Pancreas (tissue), 10 donors: Measurements from ENCODE around the gene TSPAN9. TPM values are rescaled to one million over a fixed set of nuclear protein-coding genes. Genes with fewer than 3 reads are reported as not detected.

Source experiments
- ATAC-seq, 4 donors: fragments of 200-7000 bp; cut with Tn5 transposase; one replicate each; pipeline versions ENCODE4 v1.8.0 to v1.9.1; 2020; ENCODE audit warnings: mild to moderate bottlenecking in 4 of 4, moderate library complexity in 4 of 4
- DNase-seq, 6 donors: peaks; one replicate each; pipeline ENCODE4 v3.0.0-alpha.2; 2020
- FAIRE-seq: peaks from 2 replicates; lab custom pipeline; 2012; peaks lifted over from hg19 to GRCh38; lab: Jason Lieb, UNC
- H3K27ac ChIP-seq, 4 donors: fragments of 200-600 bp; sonication (generic); 1 replicate in 3 of 4; 2 replicates in 1 of 4; pipeline versions ENCODE4 v1.5.0 to v1.8.0; 2020
- H3K27me3 ChIP-seq, 4 donors: fragments of 200-600 bp; one replicate each; pipeline ENCODE4 v1.8.0; 2021
- H3K36me3 ChIP-seq, 3 donors: fragments of 200-600 bp; sonication (generic) in 1 of 3; one replicate each; pipeline versions ENCODE4 v1.5.0 to v1.8.0; 2020 to 2021
- H3K4me1 ChIP-seq, 3 donors: fragments of 200-600 bp; one replicate each; pipeline ENCODE4 v1.8.0; 2021
- H3K4me3 ChIP-seq, 4 donors: fragments of 200-600 bp; sonication (generic) in 2 of 4; one replicate each; pipeline versions ENCODE4 v1.5.0 to v1.8.0; 2020 to 2021
- H3K9me3 ChIP-seq, 4 donors: fragments of 200-600 bp; one replicate each; pipeline ENCODE4 v1.8.0; 2021
- CTCF ChIP-seq, 4 donors: fragments of 200-600 bp; sonication (generic) in 3 of 4; IDR thresholded peaks; one replicate each; pipeline versions ENCODE4 v1.5.0 to v1.8.0; 2021; ENCODE audit warnings: antibody characterized with exemption in 4 of 4
- WGBS, 2 donors: extraction: QIAGEN DNeasy Blood & Tissue Kit; methylation state at CpG; one replicate each; pipeline ENCODE4 v1.1.7; 2013; 5-methylcytosine and 5-hydroxymethylcytosine counted together
- intact Hi-C, 3 donors: fragments of 100-400 bp; cut with DNase I; formaldehyde crosslinking; loops; one replicate each; pipeline versions ENCODE4 v1.11.1 to v1.14.2; 2022
- polyA plus RNA-seq, 2 donors: library from polyadenylated mRNA; stranded (reverse); fragments of 200-250 nt; gene quantifications; one replicate each; pipeline ENCODE4 v1.2.3, GENCODE V29; 2013
- total RNA-seq, 6 donors: library from RNA; stranded (reverse); fragmentation: NEBNext Ultra II Directional in 4 of 6; extraction: Animal tissue kit (Norgen Biotek cat#: 25700) in 4 of 6; gene quantifications; one replicate each; pipeline versions ENCODE4 v1.2.1 to v1.2.4, GENCODE V29; 2021 to 2023
- donor health status: healthy with polysubstance abuse.
- donor health status: DM: no; HTN: no; CAD: no; lungs with moderate emphysema.
- donor health status: DM: no; HTN: no; CAD: no.
- donor health status: control.
- donor health status: control.
- donor health status: Bipolar disorder and iron deficiency.
- donor health status: DM: yes; HTN: yes; CAD: no.
- donor health status: DM: no; HTN: no; CAD: no.
- donor health status: DM: no; HTN: no; CAD: no.
- donor health status: DM: yes; HTN: yes; CAD: no.

TSPAN9 gene
- total and polyA plus RNA-seq, 8 donors, result 7.8 to 19.5 (median 13.0) TPM

- DNase-seq (no peak), ATAC-seq (no peak), FAIRE-seq (no peak)
- H3K27ac ChIP-seq, result no peak overlapping the region
- H3K27me3 ChIP-seq, result no peaks in the 10 kb centered on the region
- 91 to 92% methylated on average over 29 of the region's 29 CpGs for WGBS, 2 donors
- intact Hi-C loops, result no loop called here
- no peak overlapping the region for H3K4me3 ChIP-seq
- H3K36me3 ChIP-seq, result no peaks in the 10 kb centered on the region
- no peak for TF ChIP-seq CTCF (IDR thresholded peaks at IDR 0.05)
- no peaks in the 10 kb centered on the region for H3K9me3 ChIP-seq
- no peaks in the 10 kb centered on the region for H3K4me1 ChIP-seq
Measured at GRCh38 chr12:3105690-3106479, 28.7 kb downstream of the TSPAN9 start.

GRCh38 chr12:3106579-3106978, 29.4 kb downstream of the TSPAN9 start:
- Histone ChIP-seq H3K36me3 (no peaks in the 10 kb centered on the region), H3K4me3 (no peak overlapping the region), H3K4me1 (no peaks in the 10 kb centered on the region), H3K9me3 (no peaks in the 10 kb centered on the region), H3K27ac (no peak overlapping the region), H3K27me3 (no peaks in the 10 kb centered on the region)
- 90% methylated on average over 7 of the region's 7 CpGs for WGBS, 2 donors
- DNase-seq, result no peak
- no peak for FAIRE-seq
- intact Hi-C loops, result no loop called here
- TF ChIP-seq CTCF (IDR thresholded peaks at IDR 0.05), result no peak
- ATAC-seq, result no peak

GRCh38 chr12:3107071-3107583, 29.9 kb downstream of the TSPAN9 start:
- FAIRE-seq, result no peak
- ATAC-seq, result no peak
- no peak for TF ChIP-seq CTCF (IDR thresholded peaks at IDR 0.05)
- WGBS, 2 donors, result 86 to 91% methylated on average over 14 of the region's 14 CpGs
- H3K4me3 ChIP-seq, result no peak overlapping the region
- H3K4me1 ChIP-seq, result no peaks in the 10 kb centered on the region
- no peaks in the 10 kb centered on the region for H3K9me3 ChIP-seq
- intact Hi-C loops, result no loop called here
- no peak for DNase-seq
- H3K36me3 ChIP-seq, result no peaks in the 10 kb centered on the region
- no peaks in the 10 kb centered on the region for H3K27me3 ChIP-seq
- H3K27ac ChIP-seq, result no peak overlapping the region

- no peak overlapping the region for H3K27ac ChIP-seq
- FAIRE-seq, result no peak
- no peak for ATAC-seq
- DNase-seq, result no peak
- H3K36me3 ChIP-seq, result no peaks in the 10 kb centered on the region
- WGBS, 2 donors, result 96% methylated on average over 3 of the region's 3 CpGs
- TF ChIP-seq CTCF (IDR thresholded peaks at IDR 0.05), result no peak
- H3K27me3 ChIP-seq, result no peaks in the 10 kb centered on the region
- H3K4me3 ChIP-seq, result no peak overlapping the region
- H3K4me1 ChIP-seq, result no peaks in the 10 kb centered on the region
- H3K9me3 ChIP-seq, result no peaks in the 10 kb centered on the region
- intact Hi-C loops, result no loop called here
Measured at GRCh38 chr12:3107954-3108353, 30.8 kb downstream of the TSPAN9 start.

GRCh38 chr12:3110578-3110977, 33.4 kb downstream of the TSPAN9 start:
- Histone ChIP-seq H3K4me1 (no peaks in the 10 kb centered on the region), H3K9me3 (no peaks in the 10 kb centered on the region), H3K27me3 (no peaks in the 10 kb centered on the region), H3K4me3 (no peak overlapping the region), H3K27ac (no peak overlapping the region), H3K36me3 (no peaks in the 10 kb centered on the region)
- no peak for FAIRE-seq
- 60 to 61% methylated on average over 2 of the region's 2 CpGs for WGBS, 2 donors
- intact Hi-C loops, result no loop called here
- no peak for DNase-seq
- no peak for TF ChIP-seq CTCF (IDR thresholded peaks at IDR 0.05)
- ATAC-seq, result peak in 1 of 4 donors; percentile 22
